D341Med (cell line): ENCODE measurements around the gene NAT8L.

Experiments
- DNase-seq: peaks from one replicate; pipeline ENCODE4 v3.0.0; 2012; ENCODE audit warnings: low spot score

NAT8L gene

GRCh38 chr4:2045518-2045951 is 13.6 kb upstream of the NAT8L start:
- DNase-seq, result no peak

DNA sequence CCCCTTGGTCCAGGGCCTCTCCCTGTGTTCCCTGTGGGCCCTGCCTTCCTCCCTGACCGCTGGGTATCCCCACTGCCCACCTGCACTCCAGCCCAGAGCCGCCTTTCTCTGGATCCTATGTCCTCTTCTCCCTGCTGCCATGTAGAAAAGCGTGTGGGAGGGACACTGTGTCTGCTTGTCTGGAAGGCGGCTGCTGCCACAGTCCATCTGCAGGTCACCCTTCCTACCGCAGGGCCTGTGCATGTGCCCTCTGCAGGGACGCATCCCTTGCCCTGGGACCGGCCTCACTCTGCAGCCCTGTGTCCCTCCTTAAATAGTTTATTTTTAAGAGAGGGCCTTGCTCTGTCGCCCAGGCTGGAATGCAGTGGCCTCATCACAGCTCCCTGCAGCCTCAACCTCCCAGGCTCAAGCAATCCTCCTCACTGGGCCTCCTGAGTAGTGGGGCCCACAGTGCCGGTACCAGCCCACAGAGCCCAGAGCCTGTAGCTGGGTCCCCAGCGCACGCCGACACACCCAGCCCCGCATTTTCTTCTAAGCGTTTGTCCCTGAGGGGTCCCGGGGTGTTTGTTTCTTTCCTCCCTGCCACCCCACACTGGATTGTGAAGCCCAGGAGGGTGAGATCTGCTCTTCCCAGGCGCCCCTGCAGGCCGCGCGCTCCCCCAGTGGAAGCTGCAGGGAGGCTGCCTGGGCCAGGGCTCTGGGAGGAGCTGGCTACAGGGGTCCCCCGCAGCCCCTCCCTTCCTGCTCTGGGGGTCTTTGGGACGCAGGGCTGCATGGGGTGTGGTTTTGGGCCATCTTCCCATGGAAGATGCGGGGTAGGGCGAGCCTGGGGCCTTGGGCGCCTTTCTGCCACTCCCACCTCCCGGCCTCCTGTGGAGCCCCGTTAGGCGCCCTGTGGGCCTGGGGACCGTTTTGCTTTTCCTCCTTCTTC is 12.8 kb upstream of the NAT8L start:
- DNase-seq, result peak; percentile 39

GRCh38 chr4:2047031-2047660 is 12.0 kb upstream of the NAT8L start:
- DNase-seq, result no peak

DNA sequence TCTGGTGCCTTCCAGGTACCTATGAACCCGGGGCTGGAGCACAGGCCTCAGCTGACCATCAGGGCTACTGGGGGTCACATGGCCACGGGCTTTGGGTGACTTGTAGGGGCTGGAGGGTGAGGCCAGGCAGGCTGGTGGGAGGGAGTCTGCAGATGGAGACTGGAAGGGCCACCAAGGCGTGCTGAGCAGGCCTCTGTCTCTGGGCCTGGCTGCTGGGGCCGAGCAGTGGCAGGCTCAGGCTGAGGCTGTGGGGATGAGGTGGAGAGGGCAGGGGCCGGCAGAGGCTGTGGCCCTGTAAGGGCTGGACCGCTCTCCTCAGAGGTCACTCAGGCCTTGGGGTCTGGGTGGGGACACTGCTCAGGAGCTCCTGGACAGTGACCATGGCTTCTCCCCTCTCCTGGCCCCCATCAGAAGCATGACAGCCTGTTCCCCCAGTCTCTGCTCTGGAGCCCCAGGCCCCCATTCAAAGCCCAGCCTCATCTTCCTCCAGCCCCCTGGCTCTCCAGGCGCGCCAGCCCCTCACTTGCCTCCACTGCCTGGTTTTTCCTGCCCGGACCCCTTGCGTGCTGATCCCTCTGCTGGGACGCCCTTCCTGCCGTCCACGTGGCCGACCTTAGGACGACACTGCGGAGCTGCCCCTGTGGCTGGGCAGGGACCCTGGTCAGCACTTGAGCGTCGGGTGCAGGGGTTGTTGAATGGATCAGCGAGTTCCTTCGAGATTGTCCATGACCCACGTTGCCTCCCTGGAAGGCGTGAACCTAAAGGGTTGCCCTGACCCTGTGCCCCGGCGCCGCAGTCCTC is 11.1 kb upstream of the NAT8L start:
- peak; percentile 22 for DNase-seq

DNA sequence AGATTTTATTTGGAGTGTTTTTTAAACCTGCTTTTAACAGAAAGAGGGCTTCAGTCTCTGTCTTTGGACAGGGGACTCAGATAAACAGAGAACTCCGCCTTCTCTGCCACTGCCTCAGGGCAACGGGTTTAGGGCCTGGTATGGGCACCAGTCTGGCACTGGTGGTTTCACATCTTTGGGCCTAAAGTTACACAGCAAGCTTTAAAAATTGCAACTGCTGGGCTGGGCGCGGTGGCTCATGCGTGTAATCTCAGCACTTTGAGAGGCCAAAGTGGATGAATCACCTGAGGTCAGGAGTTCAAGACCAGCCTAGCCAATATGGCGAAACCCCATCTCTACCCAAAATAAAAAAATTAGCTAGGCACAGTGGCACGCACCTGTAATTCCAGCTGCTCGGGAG is 10.3 kb upstream of the NAT8L start:
- no peak for DNase-seq

GRCh38 chr4:2049381-2049780 is 9.7 kb upstream of the NAT8L start:
- no peak for DNase-seq

DNA sequence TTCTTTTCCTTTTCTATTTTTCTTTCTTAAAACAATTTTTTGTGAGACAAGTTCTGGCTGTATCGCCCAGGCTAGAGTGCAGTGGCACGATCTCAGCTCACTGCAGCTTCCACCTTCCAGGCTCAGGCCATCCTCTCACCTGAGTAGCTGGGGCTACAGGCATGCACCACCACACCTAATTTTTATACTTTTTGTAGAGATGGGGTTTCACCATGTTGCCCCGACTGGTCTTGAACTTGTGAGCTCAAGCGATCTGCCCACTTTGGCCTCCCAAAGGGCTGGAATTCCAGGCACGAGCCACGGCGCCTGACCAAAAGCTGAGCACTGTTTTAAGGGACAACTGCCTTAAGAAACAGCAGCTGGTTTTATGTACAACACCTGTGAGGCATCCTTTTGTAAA is 9.3 kb upstream of the NAT8L start:
- DNase-seq, result no peak

DNA sequence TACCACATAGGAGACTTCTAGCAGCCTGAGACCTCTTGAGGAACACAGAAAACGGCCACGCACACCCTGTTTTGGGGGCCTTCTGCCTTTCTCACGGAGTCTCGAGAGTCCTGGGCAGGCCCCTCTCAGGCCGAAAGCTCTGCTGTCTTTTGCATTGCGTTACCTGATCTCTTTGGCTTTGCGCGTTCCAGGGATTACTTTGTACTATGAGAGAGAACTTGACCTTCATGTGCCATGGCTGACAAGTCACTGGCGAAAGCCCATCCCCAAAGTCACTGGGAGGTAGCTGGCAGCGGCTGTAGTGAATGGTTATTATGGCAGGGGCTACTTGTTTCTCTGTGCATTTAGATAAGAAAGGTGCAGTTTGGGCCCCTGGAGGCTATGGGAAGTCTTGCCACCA is 8.0 kb upstream of the NAT8L start:
- no peak for DNase-seq

DNA sequence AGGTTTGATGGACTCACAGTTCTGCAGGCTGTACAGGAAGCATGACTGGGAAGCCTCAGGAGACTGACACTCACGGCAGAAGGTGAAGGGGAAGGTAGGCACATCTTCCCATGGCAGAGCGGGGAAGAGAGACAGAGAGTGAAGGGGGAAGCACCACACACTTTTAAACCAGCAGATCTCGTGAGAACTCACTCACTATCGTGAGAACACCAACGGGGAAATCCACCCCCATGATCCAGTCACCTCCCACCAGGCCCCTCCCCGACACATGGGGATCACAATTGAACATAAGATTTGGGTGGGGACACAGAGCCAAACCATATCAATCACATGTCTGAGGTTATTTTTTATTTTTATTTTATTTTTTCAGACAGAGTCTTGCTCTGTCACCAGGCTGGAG is 4.9 kb upstream of the NAT8L start:
- no peak for DNase-seq

DNA sequence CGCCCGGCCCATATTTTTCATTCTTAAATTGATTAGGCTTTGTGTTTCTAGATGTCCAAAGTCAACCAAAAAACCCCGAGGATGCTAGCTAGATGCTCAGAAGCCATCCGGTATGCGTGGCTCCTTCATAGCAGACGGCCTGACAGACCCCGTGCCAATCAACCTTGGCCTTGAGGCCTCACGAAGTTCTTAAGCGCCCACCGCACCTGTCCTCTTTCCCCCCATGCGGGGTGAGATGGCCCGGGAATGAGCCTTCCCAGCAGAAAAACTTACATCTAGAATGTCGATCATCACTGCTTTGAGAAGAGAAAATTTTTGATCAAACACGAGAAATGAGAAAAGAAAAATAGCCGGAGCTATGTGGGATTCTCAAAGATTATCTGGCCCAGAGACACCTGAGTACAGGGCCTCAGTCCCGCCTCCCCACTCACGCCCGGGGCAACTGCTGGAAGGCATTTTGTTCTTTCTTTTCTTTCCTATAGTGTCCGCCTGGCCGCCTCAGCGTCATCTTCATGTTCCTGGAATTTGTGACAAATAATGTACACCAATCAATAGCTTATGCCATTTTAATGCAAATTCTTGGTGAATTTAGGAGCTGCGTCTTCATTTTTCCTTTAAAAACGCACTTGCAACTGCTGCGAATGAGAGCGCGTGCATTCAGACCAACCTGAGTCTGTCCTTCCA is 1.6 kb upstream of the NAT8L start:
- peak; percentile 12 for DNase-seq

DNA sequence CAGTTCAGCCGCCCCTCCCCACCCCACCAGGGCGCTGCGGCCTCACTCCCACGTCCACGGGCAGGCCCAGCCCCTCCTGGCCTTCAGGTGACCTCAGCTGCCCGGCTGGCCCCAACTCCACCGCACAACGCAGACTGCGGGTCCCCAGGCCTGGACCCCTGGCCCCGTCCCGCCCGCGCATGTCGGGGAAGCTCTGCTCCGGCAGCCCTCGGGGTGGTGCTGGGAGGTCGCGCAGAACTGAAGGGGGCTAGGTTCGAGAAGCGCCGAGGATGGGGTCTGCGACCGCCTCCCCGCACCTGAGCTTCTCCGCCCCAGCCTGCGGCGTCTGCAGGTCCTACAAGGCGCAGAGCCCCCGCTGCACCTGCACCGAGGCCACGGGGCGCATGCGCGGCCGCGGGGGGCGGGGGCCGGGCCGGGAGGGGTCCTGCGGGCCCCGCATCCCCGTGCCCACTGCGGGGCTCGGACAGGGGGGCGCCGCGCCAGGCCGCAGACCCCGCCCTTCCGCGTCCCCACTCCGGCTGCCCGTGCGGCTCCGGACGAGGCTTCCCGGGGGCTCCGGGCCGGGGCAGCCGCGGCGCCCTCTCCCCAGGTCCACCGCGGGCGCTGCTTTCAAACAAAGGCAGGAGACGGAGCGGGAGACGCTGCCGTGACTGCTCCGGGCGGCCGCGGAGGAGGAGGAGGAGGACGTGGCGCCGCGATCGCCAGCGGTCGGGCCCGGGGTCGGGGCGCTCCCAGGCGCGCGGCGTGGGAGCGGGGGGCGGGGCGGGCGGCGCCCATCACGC is 672 bp upstream of the NAT8L start:
- peak; percentile 95 for DNase-seq

GRCh38 chr4:2059726-2060602 is 837 bp downstream of the NAT8L start:
- peak; percentile 78 for DNase-seq

- peak; percentile 50 for DNase-seq
Observed at GRCh38 chr4:2060611-2061185, 1.6 kb downstream of the NAT8L start.

GRCh38 chr4:2061186-2062131 is 2.3 kb downstream of the NAT8L start:
- peak; percentile 33 for DNase-seq

GRCh38 chr4:2062168-2062807 is 3.2 kb downstream of the NAT8L start:
- no peak for DNase-seq

DNA sequence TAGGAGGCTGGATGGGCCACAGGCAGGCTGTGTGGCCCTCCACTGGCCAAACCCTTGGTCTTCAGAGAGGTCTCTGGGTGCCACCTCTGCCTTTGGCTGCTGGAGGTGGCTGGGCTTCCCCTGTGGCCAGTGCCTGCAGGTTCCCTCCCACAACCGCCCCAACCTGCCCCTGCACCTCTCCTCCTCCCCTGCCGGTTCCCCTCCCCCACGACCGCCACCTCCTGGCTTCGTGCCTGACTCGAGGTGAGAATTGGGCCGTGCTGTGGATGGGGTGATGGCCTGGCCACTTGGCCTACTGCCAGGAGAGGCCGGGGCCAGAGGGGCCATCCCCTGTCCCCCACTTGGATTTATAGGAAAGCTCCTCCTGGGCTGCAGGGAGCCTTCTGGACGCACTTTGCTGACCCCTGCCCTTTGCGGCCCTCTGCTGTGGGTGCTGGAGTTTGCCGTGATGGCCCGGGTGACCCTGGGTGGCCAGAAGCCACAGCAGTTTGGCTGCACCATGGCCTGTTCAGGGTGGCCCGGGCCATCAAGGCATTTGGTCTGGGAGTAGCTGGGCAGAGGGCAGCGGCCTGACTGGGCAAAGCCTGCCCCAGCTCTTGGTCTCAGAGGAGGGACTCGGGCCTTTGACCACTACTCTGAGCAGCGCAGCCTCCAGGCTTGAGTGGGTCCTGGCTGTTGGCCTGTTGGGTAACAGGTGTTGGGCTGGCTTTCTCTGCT is 3.8 kb downstream of the NAT8L start:
- no peak for DNase-seq

DNA sequence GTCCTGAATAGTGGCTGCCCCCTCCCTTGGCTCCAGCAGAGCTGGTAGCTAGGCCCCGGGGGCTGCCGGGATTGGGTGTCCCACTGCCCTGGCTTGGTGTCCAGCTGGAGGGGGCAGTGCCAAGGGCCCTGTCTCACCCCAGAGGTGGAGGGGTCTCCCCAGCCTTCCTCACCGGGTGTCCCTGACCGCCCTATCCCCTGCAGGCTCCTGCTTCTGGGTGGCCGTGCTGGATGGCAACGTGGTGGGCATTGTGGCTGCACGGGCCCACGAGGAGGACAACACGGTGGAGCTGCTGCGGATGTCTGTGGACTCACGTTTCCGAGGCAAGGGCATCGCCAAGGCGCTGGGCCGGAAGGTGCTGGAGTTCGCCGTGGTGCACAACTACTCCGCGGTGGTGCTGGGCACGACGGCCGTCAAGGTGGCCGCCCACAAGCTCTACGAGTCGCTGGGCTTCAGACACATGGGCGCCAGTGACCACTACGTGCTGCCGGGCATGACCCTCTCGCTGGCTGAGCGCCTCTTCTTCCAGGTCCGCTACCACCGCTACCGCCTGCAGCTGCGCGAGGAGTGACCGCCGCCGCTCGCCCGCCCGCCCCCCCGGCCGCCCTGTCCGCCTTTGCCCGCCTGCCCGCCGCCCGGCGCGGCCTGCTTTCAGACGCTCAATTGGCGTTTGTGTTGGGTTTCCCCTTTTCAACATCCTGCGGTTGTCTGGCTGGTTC is 4.6 kb downstream of the NAT8L start:
- peak; percentile 27 for DNase-seq
